Gastrocnemius medialis (tissue), 4 donors: ENCODE results near the gene HADH.

Experiments
- CTCF ChIP-seq, 5 experiments: fragments of 450-650 bp in 3 of 5; fragments of 200-600 bp in 2 of 5; sonication (generic) in 2 of 5; IDR thresholded peaks in 4 of 5; conservative IDR thresholded peaks in 1 of 5; 1 replicate in 4 of 5; 2 replicates in 1 of 5; pipeline ENCODE4 v1.5.1; 2016 to 2019; ENCODE audit warnings: antibody characterized with exemption in 5 of 5, mild to moderate bottlenecking in 3 of 5, moderate library complexity in 3 of 5
- POLR2A ChIP-seq, 2 donors: fragments of 450-650 bp; IDR thresholded peaks; one replicate each; pipeline ENCODE4 v1.6.1; 2017; ENCODE audit warnings: antibody characterized with exemption in 2 of 2, mild to moderate bottlenecking in 2 of 2, moderate library complexity in 2 of 2

GRCh38 chr4:108018040-108018883, 28.6 kb downstream of the HADH start:
- TF ChIP-seq POLR2A (IDR thresholded peaks at IDR 0.05) (no peak), CTCF (IDR thresholded peaks at IDR 0.05 in 4 of 5, conservative IDR thresholded peaks at IDR 0.05 in 1 of 5) (peak; percentile 70 to 92 (median 74))
